Bronchial epithelial cell (primary cell): ENCODE results near the gene WDFY4. TPM values are rescaled to one million over a fixed set of nuclear protein-coding genes. Genes with fewer than 3 reads are reported as not detected.

Source experiments
- DNase-seq: peaks from one replicate; pipeline ENCODE4 v3.0.0-alpha.2; 2010; ENCODE audit warnings: low read depth
- FAIRE-seq: peaks from 2 replicates; lab custom pipeline; 2011; peaks lifted over from hg19 to GRCh38; lab: Jason Lieb, UNC
- H3K27me3 ChIP-seq: 2 replicates; pipeline ENCODE4 v1.5.1; 2011; ENCODE audit warnings: low read length; ENCODE audit not compliant: control insufficient read depth, insufficient read depth
- H3K36me3 ChIP-seq: 2 replicates; pipeline ENCODE4 v1.5.1; 2011; ENCODE audit warnings: low read length; ENCODE audit not compliant: control insufficient read depth, insufficient read depth
- H3K4me3 ChIP-seq: 2 replicates; pipeline ENCODE4 v1.5.1; 2011; ENCODE audit warnings: mild to moderate bottlenecking, low read depth, low read length, control low read depth
- CTCF ChIP-seq: IDR thresholded peaks from 2 replicates; pipeline ENCODE4 v1.5.1; 2011; ENCODE audit warnings: mild to moderate bottlenecking, moderate library complexity, low read length, control low read depth, inconsistent platforms; ENCODE audit not compliant: insufficient read depth, severe bottlenecking
- total RNA-seq: library from RNA; depleted of rRNA; stranded (reverse); fragments of >200 nt; gene quantifications from 2 replicates; pipeline ENCODE4 v1.2.1, GENCODE V29; 2014

Gene WDFY4
- total RNA-seq, 1 donor from 2014 or later = under 0.01 TPM

GRCh38 chr10:48814933-48815332 is 130.3 kb downstream of the WDFY4 start:
- no peaks in the 10 kb centered on the region for H3K36me3 ChIP-seq
- TF ChIP-seq CTCF = no peak
- H3K4me3 ChIP-seq = no peak overlapping the region
- DNase-seq (peak; percentile 81), FAIRE-seq (no peak)
- no peaks in the 10 kb centered on the region for H3K27me3 ChIP-seq

- no peak for DNase-seq
- TF ChIP-seq CTCF = no peak
- no peak for FAIRE-seq
- Histone ChIP-seq H3K4me3 (no peak overlapping the region), H3K36me3 (no peaks in the 10 kb centered on the region), H3K27me3 (no peaks in the 10 kb centered on the region)
Observed at GRCh38 chr10:48817141-48817540, 132.5 kb downstream of the WDFY4 start.

- FAIRE-seq (no peak), DNase-seq (no peak)
- no peak for TF ChIP-seq CTCF
- no peaks in the 10 kb centered on the region for H3K36me3 ChIP-seq
- no peaks in the 10 kb centered on the region for H3K27me3 ChIP-seq
- no peak overlapping the region for H3K4me3 ChIP-seq
Observed at GRCh38 chr10:48818081-48818480, 133.4 kb downstream of the WDFY4 start.

- FAIRE-seq = no peak
- no peak for TF ChIP-seq CTCF
Observed at GRCh38 chr10:48818861-48819520, 134.3 kb downstream of the WDFY4 start.

GRCh38 chr10:48819783-48820182 is 135.1 kb downstream of the WDFY4 start:
- DNase-seq = no peak
- FAIRE-seq = no peak
- Histone ChIP-seq H3K27me3 (no peaks in the 10 kb centered on the region), H3K4me3 (no peak overlapping the region), H3K36me3 (no peaks in the 10 kb centered on the region)
- no peak for TF ChIP-seq CTCF

More at GRCh38 chr10:48818861-48819520, 134.3 kb downstream of the WDFY4 start:
- no peaks in the 10 kb centered on the region for H3K36me3 ChIP-seq
- H3K27me3 ChIP-seq = no peaks in the 10 kb centered on the region
- DNase-seq = no peak
- no peak overlapping the region for H3K4me3 ChIP-seq

GRCh38 chr10:48820231-48820630 is 135.6 kb downstream of the WDFY4 start:
- FAIRE-seq (no peak), DNase-seq (no peak)
- Histone ChIP-seq H3K27me3 (no peaks in the 10 kb centered on the region), H3K4me3 (no peak overlapping the region), H3K36me3 (no peaks in the 10 kb centered on the region)
- no peak for TF ChIP-seq CTCF
